SK-N-SH (cell line): ENCODE results near the gene PAQR7. TPM values are rescaled to one million over a fixed set of nuclear protein-coding genes. Genes with fewer than 3 reads are reported as not detected.
A peak's percentile ranks its signal among the peaks of the same experiment; 100 is the strongest.

Experiments used
- CTCF ChIA-PET: fragments of 300-600, 350-600 bp; formaldehyde crosslinking; extraction: SDS; loops from one replicate; lab custom pipeline; 2021; lab: Yijun Ruan, JAX
- POLR2A ChIA-PET: fragments of 350-600 bp; sonication (Branson Sonifier 250); formaldehyde crosslinking; extraction: SDS; loops from one replicate; lab custom pipeline; 2020; ENCODE audit warnings: antibody characterized with exemption, inconsistent platforms; lab: Yijun Ruan, JAX
- DNase-seq: peaks from one replicate; pipeline ENCODE4 v3.0.0; 2012
- H2AFZ ChIP-seq: fragments of 200-600 bp; sonication (generic); 2 replicates; pipeline ENCODE4 v1.8.1; 2016; ENCODE audit warnings: antibody characterized with exemption, mild to moderate bottlenecking, low read depth
- H3F3A ChIP-seq: fragments of 200-600 bp; sonication (generic); replicated peaks from 2 replicates; pipeline ENCODE3; 2016; ENCODE audit warnings: antibody characterized with exemption, mild to moderate bottlenecking; ENCODE audit not compliant: insufficient read depth
- H3K27ac ChIP-seq, 2 experiments: fragments of 200-500 bp in 1 of 2; fragments of 200-600 bp in 1 of 2; sonication (Bioruptor generic) in 1 of 2; sonication (generic), shearing (Covaris generic) in 1 of 2; 2 replicates each; pipeline versions ENCODE4 v1.5.1 to v1.6.1; 2014 to 2016; ENCODE audit warnings: low read depth in 2 of 2, inconsistent platforms in 1 of 2, low read length in 1 of 2, mild to moderate bottlenecking in 1 of 2, mixed read lengths in 1 of 2
- H3K27me3 ChIP-seq: fragments of 200-600 bp; sonication (generic), shearing (Covaris generic); 2 replicates; pipeline ENCODE4 v1.6.1; 2016; ENCODE audit warnings: mixed run types; ENCODE audit not compliant: insufficient read depth
- H3K36me3 ChIP-seq, 2 experiments: fragments of 200-500 bp in 1 of 2; fragments of 200-600 bp in 1 of 2; sonication (Bioruptor generic) in 1 of 2; sonication (generic) in 1 of 2; replicated peaks in 1 of 2; 2 replicates each; pipeline versions ENCODE3 to v1.5.1; 2014 to 2016; ENCODE audit warnings: low read length in 1 of 2, mild to moderate bottlenecking in 1 of 2; ENCODE audit not compliant: insufficient read depth in 2 of 2, control insufficient read depth in 1 of 2
- H3K4me1 ChIP-seq, 2 experiments: fragments of 200-500 bp in 1 of 2; fragments of 200-600 bp in 1 of 2; sonication (Bioruptor generic) in 1 of 2; sonication (generic), shearing (Covaris generic) in 1 of 2; 2 replicates each; pipeline versions ENCODE4 v1.5.1 to v1.6.1; 2014 to 2016; ENCODE audit warnings: low read depth in 1 of 2, low read length in 1 of 2, mixed run types in 1 of 2; ENCODE audit not compliant: insufficient read depth in 2 of 2, control insufficient read depth in 1 of 2
- H3K4me2 ChIP-seq: fragments of 200-600 bp; sonication (generic), shearing (Covaris generic); 2 replicates; pipeline ENCODE4 v1.6.1; 2017; ENCODE audit warnings: mixed run types
- H3K4me3 ChIP-seq, 2 experiments: fragments of 200-500 bp in 1 of 2; fragments of 200-600 bp in 1 of 2; sonication (Bioruptor generic) in 1 of 2; sonication (generic), shearing (Covaris generic) in 1 of 2; 2 replicates each; pipeline versions ENCODE4 v1.5.1 to v1.8.1; 2014 to 2016; ENCODE audit warnings: low read depth in 2 of 2, inconsistent platforms in 1 of 2, low read length in 1 of 2, mild to moderate bottlenecking in 1 of 2, mixed read lengths in 1 of 2, moderate library complexity in 1 of 2
- H3K79me2 ChIP-seq: fragments of 200-600 bp; sonication (generic); 2 replicates; pipeline ENCODE4 v1.8.1; 2017; ENCODE audit warnings: mild to moderate bottlenecking; ENCODE audit not compliant: insufficient read depth
- H3K9ac ChIP-seq: fragments of 200-600 bp; sonication (generic); 2 replicates; pipeline ENCODE4 v1.6.1; 2017; ENCODE audit warnings: mixed run types
- H3K9me2 ChIP-seq: fragments of 200-600 bp; sonication (generic); 2 replicates; pipeline ENCODE4 v1.6.1; 2017; ENCODE audit warnings: mixed run types
- H3K9me3 ChIP-seq: fragments of 200-600 bp; sonication (generic); 2 replicates; pipeline ENCODE4 v1.6.1; 2017; ENCODE audit warnings: mixed run types, mild to moderate bottlenecking, moderate library complexity
- H4K20me1 ChIP-seq: fragments of 200-600 bp; sonication (generic); 2 replicates; pipeline ENCODE4 v1.6.1; 2017; ENCODE audit warnings: mild to moderate bottlenecking, mixed run types; ENCODE audit not compliant: insufficient read depth
- EP300 ChIP-seq, 2 experiments: IDR thresholded peaks; 2 replicates each; pipeline versions ENCODE4 v1.4.0 to v1.6.1; 2012; ENCODE audit warnings: borderline replicate concordance in 1 of 2, low read depth in 1 of 2, low read length in 1 of 2
- GABPA ChIP-seq: IDR thresholded peaks from 2 replicates; pipeline ENCODE4 v1.4.0; 2012; ENCODE audit warnings: low read depth, mild to moderate bottlenecking
- NFIC ChIP-seq: IDR thresholded peaks from 2 replicates; pipeline ENCODE4 v1.4.0; 2012; ENCODE audit warnings: borderline replicate concordance
- RAD21 ChIP-seq: IDR thresholded peaks from 2 replicates; pipeline ENCODE4 v1.6.1; 2012; ENCODE audit warnings: mild to moderate bottlenecking, low read length
- RFX5 ChIP-seq: IDR thresholded peaks from 2 replicates; pipeline ENCODE4 v1.6.1; 2012; ENCODE audit warnings: mild to moderate bottlenecking, improper control_type of control experiment, low read length
- SIN3A ChIP-seq: IDR thresholded peaks from 2 replicates; pipeline ENCODE4 v1.6.1; 2012; ENCODE audit warnings: low read depth, mild to moderate bottlenecking, low read length, moderate library complexity, borderline replicate concordance
- TCF12 ChIP-seq: IDR thresholded peaks from 2 replicates; pipeline ENCODE4 v1.4.0; 2012
- TEAD4 ChIP-seq: IDR thresholded peaks from 2 replicates; pipeline ENCODE4 v1.4.0; 2012; ENCODE audit warnings: mild to moderate bottlenecking, borderline replicate concordance; ENCODE audit not compliant: insufficient read depth
- YY1 ChIP-seq: IDR thresholded peaks from 2 replicates; pipeline ENCODE4 v1.4.0; 2012; ENCODE audit warnings: low read depth, mild to moderate bottlenecking
- WGBS: methylation state at CpG from one replicate; pipeline ENCODE4 v1.1.6; 2017; ENCODE audit warnings: low lambda C conversion rate; 5-methylcytosine and 5-hydroxymethylcytosine counted together
- polyA plus RNA-seq, 3 experiments: library from polyadenylated mRNA; depleted of rRNA; stranded (reverse); fragments of >200 nt; gene quantifications; 2 replicates each; pipeline ENCODE4 v1.2.3, GENCODE V29; 2012
- TF ChIP-seq, protein P1 (sequence below): fragments of 200-600 bp; sonication (generic); IDR thresholded peaks from 2 replicates; pipeline ENCODE4 v1.6.1; 2017; ENCODE audit warnings: antibody characterized with exemption, mild to moderate bottlenecking, moderate library complexity
- TF ChIP-seq, protein P2 (sequence below): IDR thresholded peaks from 2 replicates; pipeline ENCODE4 v1.4.0; 2012; ENCODE audit warnings: low read depth
- TF ChIP-seq, protein P3 (sequence below): fragments of 150-350 bp; IDR thresholded peaks from 2 replicates; pipeline ENCODE4 v1.6.1; 2017; ENCODE audit warnings: antibody characterized with exemption, low read length, low read depth, borderline replicate concordance

The PAQR7 gene
- polyA plus RNA-seq, 1 of the 3 experiments (the other 2 are of a cell fraction): 5.6 TPM

- TF ChIP-seq, protein P1, sequence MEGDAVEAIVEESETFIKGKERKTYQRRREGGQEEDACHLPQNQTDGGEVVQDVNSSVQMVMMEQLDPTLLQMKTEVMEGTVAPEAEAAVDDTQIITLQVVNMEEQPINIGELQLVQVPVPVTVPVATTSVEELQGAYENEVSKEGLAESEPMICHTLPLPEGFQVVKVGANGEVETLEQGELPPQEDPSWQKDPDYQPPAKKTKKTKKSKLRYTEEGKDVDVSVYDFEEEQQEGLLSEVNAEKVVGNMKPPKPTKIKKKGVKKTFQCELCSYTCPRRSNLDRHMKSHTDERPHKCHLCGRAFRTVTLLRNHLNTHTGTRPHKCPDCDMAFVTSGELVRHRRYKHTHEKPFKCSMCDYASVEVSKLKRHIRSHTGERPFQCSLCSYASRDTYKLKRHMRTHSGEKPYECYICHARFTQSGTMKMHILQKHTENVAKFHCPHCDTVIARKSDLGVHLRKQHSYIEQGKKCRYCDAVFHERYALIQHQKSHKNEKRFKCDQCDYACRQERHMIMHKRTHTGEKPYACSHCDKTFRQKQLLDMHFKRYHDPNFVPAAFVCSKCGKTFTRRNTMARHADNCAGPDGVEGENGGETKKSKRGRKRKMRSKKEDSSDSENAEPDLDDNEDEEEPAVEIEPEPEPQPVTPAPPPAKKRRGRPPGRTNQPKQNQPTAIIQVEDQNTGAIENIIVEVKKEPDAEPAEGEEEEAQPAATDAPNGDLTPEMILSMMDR: 0 out of 2 replicates have a peak, but pooled peaks have one; percentile 11
- TF ChIP-seq, protein P2, sequence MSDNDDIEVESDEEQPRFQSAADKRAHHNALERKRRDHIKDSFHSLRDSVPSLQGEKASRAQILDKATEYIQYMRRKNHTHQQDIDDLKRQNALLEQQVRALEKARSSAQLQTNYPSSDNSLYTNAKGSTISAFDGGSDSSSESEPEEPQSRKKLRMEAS: peak; percentile 96
- TF ChIP-seq, protein P3, sequence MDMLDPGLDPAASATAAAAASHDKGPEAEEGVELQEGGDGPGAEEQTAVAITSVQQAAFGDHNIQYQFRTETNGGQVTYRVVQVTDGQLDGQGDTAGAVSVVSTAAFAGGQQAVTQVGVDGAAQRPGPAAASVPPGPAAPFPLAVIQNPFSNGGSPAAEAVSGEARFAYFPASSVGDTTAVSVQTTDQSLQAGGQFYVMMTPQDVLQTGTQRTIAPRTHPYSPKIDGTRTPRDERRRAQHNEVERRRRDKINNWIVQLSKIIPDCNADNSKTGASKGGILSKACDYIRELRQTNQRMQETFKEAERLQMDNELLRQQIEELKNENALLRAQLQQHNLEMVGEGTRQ: 0 out of 2 replicates have a peak, but pooled peaks have one; percentile 18
- TF ChIP-seq TEAD4 (no peak), SIN3A (no peak), GABPA (peak; percentile 42; the same call in 1 of the 2 replicates), EP300 (IDR thresholded peaks at IDR 0.05; ENCODE audit: borderline replicate concordance in 1 of 2, low read depth in 1 of 2, low read length in 1 of 2) (no peak), RAD21 (no peak), YY1 (no peak), TCF12 (no peak)
These were observed at the start of gene PAQR7 (continued) for GRCh38 chr1:25875154-25875855.

- WGBS: 57% methylated on average over 2 of the region's 2 CpGs
- TF ChIP-seq RFX5 (no peak), NFIC (no peak)
- TF ChIP-seq, protein P3: no peak
- TF ChIP-seq, all 33 proteins: peak for 0
- H3K9me2 ChIP-seq: no peaks in the 10 kb centered on the region
- ChIA-PET POLR2A (no interaction called here), CTCF (no interaction called here)
- H2AFZ ChIP-seq: no peak overlapping the region
- peaks cover 0 to 24% of the 10 kb centered on the region in 2 experiments; a peak in 1 of 4 replicates for H3K4me1 ChIP-seq
- H3K4me3 ChIP-seq: no peak overlapping the region
- no peak for DNase-seq
- H3K27me3 ChIP-seq: no peaks in the 10 kb centered on the region
- H3K27ac ChIP-seq: no peak overlapping the region
- H3K36me3 ChIP-seq: no peaks in the 10 kb centered on the region
- no peak overlapping the region for H3K9ac ChIP-seq
- H3F3A ChIP-seq: no peaks in the 10 kb centered on the region
- H3K79me2 ChIP-seq: no peaks in the 10 kb centered on the region
- no peak overlapping the region for H3K4me2 ChIP-seq
- H4K20me1 ChIP-seq: no peaks in the 10 kb centered on the region
- H3K9me3 ChIP-seq: no peaks in the 10 kb centered on the region
These were observed 48.9 kb upstream of the PAQR7 start for GRCh38 chr1:25924454-25924853.
